Keratinocyte (primary cell): ENCODE measurements around the gene ACVR1.

Experiments used
- EZH2 ChIP-seq: IDR thresholded peaks from one replicate; pipeline ENCODE4 v1.6.1; 2012; ENCODE audit warnings: inconsistent platforms, mild to moderate bottlenecking, low read length, moderate library complexity
- TF ChIP-seq, protein P1 (sequence below), 3 experiments: IDR thresholded peaks in 1 of 3; conservative IDR thresholded peaks in 1 of 3; optimal IDR thresholded peaks in 1 of 3; 2 replicates in 2 of 3; 3 replicates in 1 of 3; pipeline versions ENCODE3 to v1.5.1; 2011; ENCODE audit warnings: low read length in 3 of 3, mild to moderate bottlenecking in 3 of 3, moderate library complexity in 2 of 3, control low read depth in 1 of 3, inconsistent platforms in 1 of 3; ENCODE audit not compliant: insufficient read depth in 2 of 3; ENCODE audit errors: extremely low read depth in 1 of 3

DNA sequence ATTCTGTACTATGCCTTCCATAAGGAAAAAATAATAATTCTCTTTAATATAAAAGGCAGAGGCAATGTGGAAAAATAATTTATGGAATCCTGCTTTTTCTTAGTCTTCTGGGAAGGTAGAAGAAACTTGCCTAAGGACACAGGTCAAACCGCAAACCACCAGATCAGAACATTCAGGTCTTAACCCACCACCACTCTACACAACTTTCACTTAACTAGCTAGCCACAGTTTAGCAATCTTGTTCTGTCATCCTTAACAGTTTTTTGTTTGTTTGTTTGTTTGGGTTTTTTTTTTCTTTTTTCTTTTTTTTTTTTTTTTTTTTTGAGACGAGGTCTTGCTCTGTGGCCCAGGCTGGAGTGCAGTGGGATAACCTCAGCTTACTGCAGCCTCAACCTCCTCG, 70.6 kb downstream of the ACVR1 start:
- TF ChIP-seq, protein P1, sequence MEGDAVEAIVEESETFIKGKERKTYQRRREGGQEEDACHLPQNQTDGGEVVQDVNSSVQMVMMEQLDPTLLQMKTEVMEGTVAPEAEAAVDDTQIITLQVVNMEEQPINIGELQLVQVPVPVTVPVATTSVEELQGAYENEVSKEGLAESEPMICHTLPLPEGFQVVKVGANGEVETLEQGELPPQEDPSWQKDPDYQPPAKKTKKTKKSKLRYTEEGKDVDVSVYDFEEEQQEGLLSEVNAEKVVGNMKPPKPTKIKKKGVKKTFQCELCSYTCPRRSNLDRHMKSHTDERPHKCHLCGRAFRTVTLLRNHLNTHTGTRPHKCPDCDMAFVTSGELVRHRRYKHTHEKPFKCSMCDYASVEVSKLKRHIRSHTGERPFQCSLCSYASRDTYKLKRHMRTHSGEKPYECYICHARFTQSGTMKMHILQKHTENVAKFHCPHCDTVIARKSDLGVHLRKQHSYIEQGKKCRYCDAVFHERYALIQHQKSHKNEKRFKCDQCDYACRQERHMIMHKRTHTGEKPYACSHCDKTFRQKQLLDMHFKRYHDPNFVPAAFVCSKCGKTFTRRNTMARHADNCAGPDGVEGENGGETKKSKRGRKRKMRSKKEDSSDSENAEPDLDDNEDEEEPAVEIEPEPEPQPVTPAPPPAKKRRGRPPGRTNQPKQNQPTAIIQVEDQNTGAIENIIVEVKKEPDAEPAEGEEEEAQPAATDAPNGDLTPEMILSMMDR (optimal IDR thresholded peaks at IDR 0.05 in 1 of 3, IDR thresholded peaks at IDR 0.05 in 1 of 3, conservative IDR thresholded peaks at IDR 0.05 in 1 of 3; ENCODE audit: extremely low read depth in 1 of 3, insufficient read depth in 2 of 3, low read length in 3 of 3) = no peak
- no peak for TF ChIP-seq EZH2
